Putamen (tissue), 1 donor: ENCODE measurements around the gene KBTBD4.

Experiments used
- DNase-seq: peaks from one replicate; pipeline ENCODE4 v3.0.0-alpha.2; 2016; ENCODE audit warnings: low spot score

KBTBD4 gene

DNA sequence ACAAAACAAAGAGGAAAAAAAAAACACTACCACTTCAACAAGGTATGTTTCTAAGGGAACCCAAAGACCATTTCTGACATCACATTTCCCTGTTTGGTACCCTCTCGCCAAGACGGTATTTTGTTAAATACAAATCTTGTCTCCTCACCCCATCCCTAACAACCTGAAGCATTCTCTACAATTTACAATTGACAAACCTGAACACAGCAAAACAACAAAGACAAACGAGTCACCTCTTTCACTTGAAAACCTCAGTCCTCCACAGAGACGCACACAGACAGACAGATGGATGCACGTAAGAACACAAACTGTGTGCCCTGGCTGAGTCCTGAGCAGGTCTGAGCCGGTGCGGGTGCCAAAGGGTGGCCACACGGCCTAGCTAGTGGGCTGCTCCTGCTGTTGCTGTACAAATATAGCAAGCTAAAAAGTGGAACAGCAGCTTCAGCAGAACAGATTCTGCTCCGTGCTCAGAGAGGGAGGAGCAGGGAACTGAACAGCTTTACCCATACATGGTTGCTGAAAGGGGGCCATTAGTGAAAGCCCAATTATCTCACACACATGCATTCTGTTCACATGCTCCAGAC is 54.4 kb downstream of the KBTBD4 start:
- peak; percentile 71 for DNase-seq

DNA sequence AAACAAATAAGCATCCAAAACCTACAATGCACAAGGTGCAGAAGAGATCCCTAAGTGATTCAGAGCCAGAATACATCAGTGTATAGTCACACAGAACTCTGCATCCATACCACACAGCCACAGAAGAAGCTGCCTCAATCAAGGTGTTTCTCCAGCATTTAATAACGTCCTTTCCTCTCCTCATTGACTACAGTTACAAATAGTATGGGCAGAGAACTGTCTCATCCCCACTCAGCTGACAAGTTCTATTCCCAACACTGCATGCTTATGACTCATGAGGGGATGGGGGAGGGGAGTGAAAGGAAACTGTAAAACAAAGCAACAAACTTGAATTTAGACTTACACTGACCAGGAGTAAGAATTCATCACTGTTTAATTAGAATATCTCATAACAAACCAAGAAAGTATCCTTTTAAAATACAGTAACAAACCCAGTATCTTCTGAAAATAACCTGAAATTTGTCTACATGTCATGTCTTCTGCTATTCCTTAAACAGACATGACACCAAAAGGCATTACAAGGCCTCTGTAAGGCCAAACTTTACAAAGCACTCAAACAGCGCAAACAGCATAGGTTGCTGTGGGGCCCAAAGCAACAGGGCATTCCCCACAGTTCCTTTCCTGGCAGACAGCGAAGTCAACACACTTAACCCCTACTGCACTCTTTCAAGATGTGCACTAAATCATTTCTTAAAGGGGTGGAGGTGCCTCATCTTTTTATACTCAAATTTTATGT is 55.1 kb downstream of the KBTBD4 start:
- no peak for DNase-seq
